Muscle of back (tissue), 13 donors: ENCODE measurements around the gene TIMP2. TPM values are rescaled to one million over a fixed set of nuclear protein-coding genes. Genes with fewer than 3 reads are reported as not detected.
"Not testable (repeated sequence)": the region's sequence is repeated elsewhere in the genome, so short reads cannot be mapped to it uniquely, and the experiment has no call there.

Experiments
- DNase-seq, 3 donors: peaks; one replicate each; pipeline versions ENCODE4 v3.0.0 to v3.0.0-alpha.2; 2013
- long read RNA-seq, 9 donors: transcript quantifications; one replicate each; lab custom pipeline, GENCODE V29; 2026
- polyA plus RNA-seq, 10 donors: library from polyadenylated mRNA; unstranded; fragments of 120-200 nt; gene quantifications; one replicate each; pipeline ENCODE4 v1.2.1, GENCODE V29; 2013; ENCODE audit not compliant: insufficient read length in 10 of 10

TIMP2 gene
- polyA plus RNA-seq = 100 to 1,000 TPM; 178 to 277 (median 220) TPM
- long read RNA-seq, donor 1, transcript TIMP2-201 (5 exons, 3,652 nt) = major isoform, 56 of 62 reads
- long read RNA-seq, donor 1, partial matches to known transcripts = 5 of 62 reads
- long read RNA-seq, donor 1, other reads (novel, unspliced or antisense) = 0 of 62 reads
- long read RNA-seq, donor 2, transcript TIMP2-201 (5 exons, 3,652 nt) = major isoform, 24 of 30 reads
- long read RNA-seq, donor 2, partial matches to known transcripts = 5 of 30 reads
- long read RNA-seq, donor 2, other reads (novel, unspliced or antisense) = 0 of 30 reads
- long read RNA-seq, donor 3 = 0 reads
- long read RNA-seq, donor 4, transcript TIMP2-201 (5 exons, 3,652 nt) = major isoform, 33 of 35 reads
- long read RNA-seq, donor 4, partial matches to known transcripts = 0 of 35 reads
- long read RNA-seq, donor 4, other reads (novel, unspliced or antisense) = 0 of 35 reads
- long read RNA-seq, donor 5, transcript TIMP2-201 (5 exons, 3,652 nt) = major isoform, 88 of 125 reads
- long read RNA-seq, donor 5, partial matches to known transcripts = 33 of 125 reads
- long read RNA-seq, donor 5, other reads (novel, unspliced or antisense) = 0 of 125 reads
- long read RNA-seq, donor 6, transcript TIMP2-201 (5 exons, 3,652 nt) = major isoform, 52 of 53 reads
- long read RNA-seq, donor 6, partial matches to known transcripts = 0 of 53 reads
- long read RNA-seq, donor 6, other reads (novel, unspliced or antisense) = 0 of 53 reads
- long read RNA-seq, donor 7, transcript TIMP2-201 (5 exons, 3,652 nt) = major isoform, 48 of 49 reads
- long read RNA-seq, donor 7, partial matches to known transcripts = 0 of 49 reads
- long read RNA-seq, donor 7, other reads (novel, unspliced or antisense) = 0 of 49 reads
- long read RNA-seq, donor 8, transcript TIMP2-201 (5 exons, 3,652 nt) = major isoform, 29 of 29 reads
- long read RNA-seq, donor 8, partial matches to known transcripts = 0 of 29 reads
- long read RNA-seq, donor 8, other reads (novel, unspliced or antisense) = 0 of 29 reads
- long read RNA-seq, donor 9, transcript TIMP2-201 (5 exons, 3,652 nt) = major isoform, 6 of 6 reads
- long read RNA-seq, donor 9, partial matches to known transcripts = 0 of 6 reads
- long read RNA-seq, donor 9, other reads (novel, unspliced or antisense) = 0 of 6 reads

- peak; percentile 86 to 95 (median 93) for DNase-seq
Measured at GRCh38 chr17:78925234-78925633, at the start of gene TIMP2. Gene TIMP2, minus strand, starts transcription at chr17:78925387. Its CDS starts 299 bp downstream, at chr17:78925088.

- no peak for DNase-seq
Measured at GRCh38 chr17:78973792-78974520, 48.8 kb upstream of the TIMP2 start.

GRCh38 chr17:78973196-78973595 is 48.0 kb upstream of the TIMP2 start:
- DNase-seq = no peak

- no peak for DNase-seq
Measured at GRCh38 chr17:78972507-78973105, 47.4 kb upstream of the TIMP2 start.

DNA sequence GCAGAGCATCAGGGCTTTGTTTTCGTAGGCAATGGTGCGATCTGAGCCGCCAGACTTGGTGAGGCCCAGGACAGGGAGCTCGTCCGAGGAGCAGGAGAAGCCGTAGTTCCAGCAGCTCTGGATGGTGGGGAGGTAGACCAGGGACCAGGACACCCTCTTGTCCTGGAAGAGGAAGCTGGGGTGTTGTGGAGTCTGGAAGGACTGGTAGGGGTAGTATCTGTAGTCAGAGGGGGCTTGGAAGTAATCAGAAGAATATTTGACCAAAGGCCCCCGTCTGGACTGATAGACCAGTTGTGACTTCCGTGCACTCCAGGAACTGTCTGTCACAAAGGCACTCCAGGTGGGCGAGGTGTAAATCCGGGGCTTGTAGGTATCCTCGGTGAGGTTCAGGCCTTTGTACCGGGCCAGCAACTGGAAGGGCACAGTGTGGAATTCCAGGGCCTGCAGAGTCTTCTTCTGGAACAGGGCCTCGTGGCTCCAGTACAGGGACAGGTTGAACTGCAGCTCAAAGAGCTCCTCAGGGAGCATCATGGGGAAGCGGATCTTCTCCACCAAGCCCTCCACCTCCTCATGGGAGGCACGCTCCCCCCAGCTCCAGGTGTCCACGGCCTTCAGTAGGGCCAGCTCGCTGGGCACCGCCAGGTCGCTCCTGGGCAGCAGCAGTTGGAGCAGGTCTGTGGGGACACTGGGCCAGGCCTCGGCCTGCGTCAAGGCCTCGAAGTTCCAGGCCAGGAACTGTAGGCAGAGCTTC is 46.7 kb upstream of the TIMP2 start:
- no peak for DNase-seq

GRCh38 chr17:78970834-78971755 is 45.9 kb upstream of the TIMP2 start:
- peak; percentile 67 to 90 (median 85) for DNase-seq

DNA sequence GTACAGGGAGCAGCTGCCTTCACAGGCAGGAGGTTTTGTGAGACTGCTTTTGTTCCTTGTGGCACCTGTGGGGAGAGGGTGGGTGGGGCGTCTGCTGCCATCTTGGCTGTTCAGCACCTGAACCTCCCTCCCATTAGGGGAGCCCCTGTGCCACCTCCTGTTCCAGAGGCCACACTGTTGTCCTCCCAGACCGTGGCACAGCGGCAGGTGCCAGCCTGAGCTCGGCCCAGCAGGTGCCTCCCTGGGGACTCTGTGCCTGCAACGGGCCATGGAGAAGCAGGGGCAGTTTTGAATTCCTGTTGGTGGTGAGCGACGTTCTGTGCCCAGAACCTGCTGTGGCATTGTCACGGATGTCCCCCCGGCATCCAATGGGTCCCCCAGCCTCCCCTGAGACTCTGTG is 44.7 kb upstream of the TIMP2 start:
- no peak for DNase-seq

DNA sequence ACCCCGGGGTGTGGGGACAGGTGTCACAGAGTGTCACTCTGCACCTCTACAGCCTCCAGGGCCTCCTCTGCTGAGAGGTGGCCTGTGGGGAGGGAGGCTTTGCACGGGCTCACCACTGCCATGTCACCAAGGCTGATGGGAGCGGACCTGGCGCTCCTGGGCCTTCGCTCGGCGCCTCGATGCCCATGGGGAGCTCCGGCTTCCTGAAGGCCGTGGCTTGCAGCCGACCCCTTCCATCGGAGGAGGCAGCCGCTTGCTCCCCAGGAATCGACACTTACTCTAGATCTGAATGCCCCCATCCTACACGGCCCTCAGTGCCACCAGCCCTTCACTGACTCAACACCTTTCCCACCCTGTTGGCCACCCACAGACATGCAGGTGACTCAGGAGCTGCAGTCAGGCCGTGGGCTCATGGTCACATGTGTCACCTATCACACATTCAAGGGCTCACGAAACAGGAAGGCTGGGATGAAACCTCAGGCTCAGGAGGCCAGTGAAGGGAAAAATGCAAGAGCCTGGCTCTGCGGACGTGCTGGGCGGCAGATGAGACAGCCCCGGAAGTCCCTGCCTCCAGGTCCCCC is 42.7 kb upstream of the TIMP2 start:
- no peak for DNase-seq

DNA sequence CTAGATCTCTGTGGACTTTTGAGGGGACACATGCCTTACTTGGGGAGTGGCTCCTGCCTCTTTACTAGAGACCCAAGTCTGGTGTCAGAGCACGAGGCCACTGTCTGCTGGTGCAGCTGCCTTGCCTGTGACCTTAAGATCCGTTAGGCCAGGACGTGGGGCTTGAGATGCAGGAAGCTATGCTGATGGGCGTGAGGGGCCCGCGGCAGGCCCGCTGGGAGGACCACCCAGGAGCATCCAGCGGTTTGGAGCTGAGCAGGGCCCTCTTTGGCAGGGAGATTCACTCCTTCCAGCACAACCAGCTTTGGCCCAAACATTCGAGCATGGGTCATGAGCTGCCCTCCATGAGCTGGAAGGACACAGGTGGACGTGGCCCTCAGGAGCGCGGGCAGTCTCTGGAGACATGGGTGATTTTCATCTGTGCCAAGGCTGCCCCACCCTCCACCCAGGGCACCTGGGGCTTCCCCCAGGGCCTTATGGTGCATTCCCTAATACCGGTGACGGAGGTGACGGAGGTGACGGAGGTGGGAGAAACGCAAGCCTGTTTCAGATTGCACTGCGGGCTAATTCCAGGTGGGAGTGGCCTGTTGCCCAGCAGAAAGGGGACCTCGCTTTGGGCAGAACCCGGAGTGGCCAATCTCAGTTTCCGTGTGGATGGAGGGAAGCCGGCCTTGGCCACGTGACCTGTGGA is 41.9 kb upstream of the TIMP2 start:
- DNase-seq = no peak

DNA sequence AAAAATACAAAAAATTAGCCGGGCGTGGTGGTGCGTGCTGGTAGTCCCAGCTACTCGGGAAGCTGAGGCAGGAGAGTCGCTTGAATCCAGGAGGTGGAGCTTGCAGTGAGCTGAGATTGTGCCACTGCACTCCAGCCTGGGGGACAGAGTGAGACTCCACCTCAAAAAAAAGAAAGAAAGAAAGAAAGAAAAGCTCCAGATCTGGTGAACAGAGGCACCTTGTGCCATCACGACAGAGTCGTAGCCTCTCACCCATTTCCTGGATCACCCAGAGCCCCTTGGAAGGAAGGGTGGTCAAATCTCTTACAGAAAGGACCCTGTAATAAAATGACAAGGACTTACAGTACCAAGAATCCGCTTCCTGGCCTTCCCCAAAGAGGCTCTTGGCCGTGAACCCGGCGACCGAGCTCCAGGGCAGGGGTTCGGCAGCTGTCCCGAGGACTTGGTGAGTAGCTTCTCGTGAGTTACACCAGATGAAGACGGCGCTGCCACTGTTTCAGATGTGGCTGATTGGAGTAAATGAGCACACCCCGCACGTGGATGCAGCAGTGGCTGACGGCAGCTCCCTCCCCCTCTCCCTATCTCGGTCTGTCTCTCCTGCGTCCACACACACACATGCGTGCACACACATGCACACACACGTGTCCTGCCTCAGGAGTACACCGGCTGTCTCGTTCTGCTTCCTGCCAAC is 41.1 kb upstream of the TIMP2 start:
- no peak for DNase-seq

DNA sequence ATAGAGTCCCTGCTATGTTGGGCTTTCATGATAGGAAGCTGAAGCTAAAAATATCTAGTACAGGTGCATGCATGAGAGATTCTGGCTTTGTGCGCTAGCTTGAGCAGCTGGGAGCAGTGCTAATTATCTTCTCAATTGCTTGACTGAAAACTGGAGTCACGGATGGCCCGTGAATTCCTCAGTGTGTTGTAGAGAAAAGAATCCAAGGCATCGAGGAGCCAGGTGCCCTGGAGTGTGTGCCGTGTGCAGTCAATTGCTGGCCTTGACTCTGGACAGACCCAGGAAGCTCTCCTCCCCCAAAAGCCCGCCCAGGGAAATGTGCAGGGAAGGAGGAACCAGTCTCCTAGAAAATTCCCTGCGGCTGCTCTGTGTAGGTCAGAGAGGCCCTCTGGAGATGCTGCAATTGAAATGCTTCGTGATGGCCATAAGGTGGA is 40.3 kb upstream of the TIMP2 start:
- DNase-seq = no peak

DNA sequence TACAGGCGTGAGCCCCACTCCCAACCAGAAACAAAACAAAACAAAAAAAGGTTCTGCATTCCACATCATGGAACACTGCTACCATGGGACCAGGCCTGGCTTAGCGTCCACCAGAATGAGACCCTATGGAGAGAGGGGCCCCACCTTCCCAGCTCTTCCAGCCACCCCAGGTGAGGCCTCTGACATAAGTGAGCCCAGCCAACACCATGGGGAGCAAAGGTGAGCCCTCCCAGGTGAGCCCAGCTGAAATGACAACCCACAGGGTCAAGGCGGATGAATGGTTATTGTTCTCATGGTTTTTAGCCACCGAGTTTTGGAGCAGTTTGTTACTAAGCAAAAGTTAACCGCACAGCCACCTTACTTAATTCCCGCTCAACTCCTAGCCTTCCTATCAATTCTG is 38.2 kb upstream of the TIMP2 start:
- no peak for DNase-seq

DNA sequence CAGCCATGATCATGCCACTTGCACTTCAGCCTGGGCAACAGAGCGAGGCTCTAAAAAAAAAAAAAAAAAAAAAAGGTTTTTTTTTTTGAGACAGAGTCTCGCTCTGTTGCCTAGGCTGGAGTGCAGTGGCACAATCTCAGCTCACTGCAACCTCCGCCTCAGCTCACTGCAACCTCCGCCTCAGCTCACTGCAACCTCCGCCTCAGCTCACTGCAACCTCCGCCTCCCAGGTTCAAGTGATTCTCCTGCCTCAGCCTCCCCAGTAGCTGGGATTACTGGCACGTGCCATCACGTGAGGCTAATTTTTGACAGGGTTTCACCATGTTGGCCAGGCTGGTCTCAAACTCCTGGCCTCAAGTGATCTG is 37.8 kb upstream of the TIMP2 start:
- DNase-seq = not testable (repeated sequence)

GRCh38 chr17:78962345-78962983 is 37.3 kb upstream of the TIMP2 start:
- DNase-seq = no peak

- no peak for DNase-seq
Measured at GRCh38 chr17:78961571-78961970, 36.4 kb upstream of the TIMP2 start.

- DNase-seq = peak in 1 of 3 donors; percentile 45
Measured at GRCh38 chr17:78960928-78961327, 35.7 kb upstream of the TIMP2 start.

DNA sequence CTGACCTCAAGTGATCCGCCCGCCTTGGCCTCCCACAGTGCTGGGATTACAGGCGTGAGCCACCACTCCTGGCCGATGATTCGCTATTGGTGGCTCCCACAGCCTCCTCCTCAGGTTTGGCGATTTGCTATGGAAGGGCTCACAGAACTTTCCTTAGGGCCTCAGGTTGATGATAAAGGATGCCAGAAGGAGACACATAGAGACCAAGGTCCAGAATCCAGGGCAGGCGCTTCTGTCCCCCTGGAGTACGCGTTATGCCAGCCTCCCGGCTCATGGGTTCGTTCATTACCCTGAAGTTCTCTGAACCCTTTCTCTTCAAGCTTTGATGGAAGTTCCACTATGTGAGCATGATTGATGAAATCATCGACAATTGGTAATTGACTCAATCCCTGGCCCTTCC is 34.6 kb upstream of the TIMP2 start:
- no peak for DNase-seq
